C4-2B (cell line): ENCODE data around the gene BTD.

ENCODE experiments used
- CTCF ChIP-seq: fragments of 450-650 bp; conservative IDR thresholded peaks from 2 replicates; pipeline ENCODE4 v1.5.1; 2017; ENCODE audit warnings: mild to moderate bottlenecking
- ZFX ChIP-seq: fragments of 450-650 bp; IDR thresholded peaks from 2 replicates; pipeline ENCODE4 v1.6.1; 2017

- TF ChIP-seq CTCF = no peak
- no peak for TF ChIP-seq ZFX
Measured at GRCh38 chr3:15623535-15624440, 22.2 kb downstream of the BTD start.
